ENCODE data around the gene ICAM3. TPM values are rescaled to one million over a fixed set of nuclear protein-coding genes. Genes with fewer than 3 reads are reported as not detected.

The ICAM3 gene
- total RNA-seq, 1 experiment from 2014 or later: 8.3 TPM

DNA sequence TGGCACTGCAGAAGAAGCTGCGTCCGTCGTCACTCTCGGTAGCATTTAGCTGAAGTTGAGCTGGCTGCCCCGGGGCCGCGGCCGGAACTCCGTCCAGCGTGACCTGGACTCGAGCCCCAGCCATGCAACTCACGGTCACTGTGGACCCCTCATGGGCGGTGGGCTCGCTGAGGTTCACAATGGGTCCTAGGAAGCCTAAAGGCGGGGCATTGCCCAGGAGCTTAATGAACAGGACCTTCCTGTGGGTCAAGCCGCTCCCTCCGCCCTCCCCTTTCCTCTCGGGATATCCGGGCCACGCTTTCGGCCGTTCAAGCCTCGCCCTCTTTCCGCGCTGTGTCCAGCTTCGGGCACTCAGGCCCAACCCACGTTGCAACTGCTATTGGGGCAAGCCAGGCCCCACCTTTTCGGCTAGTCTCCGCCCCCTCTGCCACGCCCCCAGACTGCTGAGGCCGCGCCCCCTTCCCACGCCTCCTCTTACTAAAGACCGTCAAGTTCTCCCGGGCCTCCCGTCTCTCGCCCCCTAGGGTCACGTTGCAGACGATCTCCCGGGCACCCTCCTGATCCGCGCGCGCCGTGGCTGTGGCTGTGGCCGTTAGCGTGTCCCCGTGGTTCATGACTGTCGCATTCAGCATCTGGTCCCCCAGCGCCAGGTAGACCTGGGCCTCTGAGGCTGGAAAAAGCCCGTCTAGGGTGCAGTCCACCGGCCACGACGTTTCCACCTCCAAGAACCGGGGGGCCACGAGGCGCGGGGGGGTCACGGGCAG lies 4.7 kb downstream of the ICAM3 start (continued):
- TF ChIP-seq, protein P1, sequence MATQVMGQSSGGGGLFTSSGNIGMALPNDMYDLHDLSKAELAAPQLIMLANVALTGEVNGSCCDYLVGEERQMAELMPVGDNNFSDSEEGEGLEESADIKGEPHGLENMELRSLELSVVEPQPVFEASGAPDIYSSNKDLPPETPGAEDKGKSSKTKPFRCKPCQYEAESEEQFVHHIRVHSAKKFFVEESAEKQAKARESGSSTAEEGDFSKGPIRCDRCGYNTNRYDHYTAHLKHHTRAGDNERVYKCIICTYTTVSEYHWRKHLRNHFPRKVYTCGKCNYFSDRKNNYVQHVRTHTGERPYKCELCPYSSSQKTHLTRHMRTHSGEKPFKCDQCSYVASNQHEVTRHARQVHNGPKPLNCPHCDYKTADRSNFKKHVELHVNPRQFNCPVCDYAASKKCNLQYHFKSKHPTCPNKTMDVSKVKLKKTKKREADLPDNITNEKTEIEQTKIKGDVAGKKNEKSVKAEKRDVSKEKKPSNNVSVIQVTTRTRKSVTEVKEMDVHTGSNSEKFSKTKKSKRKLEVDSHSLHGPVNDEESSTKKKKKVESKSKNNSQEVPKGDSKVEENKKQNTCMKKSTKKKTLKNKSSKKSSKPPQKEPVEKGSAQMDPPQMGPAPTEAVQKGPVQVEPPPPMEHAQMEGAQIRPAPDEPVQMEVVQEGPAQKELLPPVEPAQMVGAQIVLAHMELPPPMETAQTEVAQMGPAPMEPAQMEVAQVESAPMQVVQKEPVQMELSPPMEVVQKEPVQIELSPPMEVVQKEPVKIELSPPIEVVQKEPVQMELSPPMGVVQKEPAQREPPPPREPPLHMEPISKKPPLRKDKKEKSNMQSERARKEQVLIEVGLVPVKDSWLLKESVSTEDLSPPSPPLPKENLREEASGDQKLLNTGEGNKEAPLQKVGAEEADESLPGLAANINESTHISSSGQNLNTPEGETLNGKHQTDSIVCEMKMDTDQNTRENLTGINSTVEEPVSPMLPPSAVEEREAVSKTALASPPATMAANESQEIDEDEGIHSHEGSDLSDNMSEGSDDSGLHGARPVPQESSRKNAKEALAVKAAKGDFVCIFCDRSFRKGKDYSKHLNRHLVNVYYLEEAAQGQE (IDR thresholded peaks at IDR 0.05; ENCODE audit: low read depth): no peak
- TF ChIP-seq ELF1 (IDR thresholded peaks at IDR 0.05; ENCODE audit: borderline replicate concordance, low read depth) (no peak), CBX3 (IDR thresholded peaks at IDR 0.05; ENCODE audit: low read depth) (no peak), ZFX (IDR thresholded peaks at IDR 0.05) (no peak), POLR2A (IDR thresholded peaks at IDR 0.05; ENCODE audit: borderline replicate concordance, extremely low read depth, insufficient read depth, insufficient read length) (no peak), ZNF274 (IDR thresholded peaks at IDR 0.05; ENCODE audit: low read depth, low read length) (no peak), RAD21 (IDR thresholded peaks at IDR 0.05; ENCODE audit: low read depth) (no peak), EZH2phosphoT487 (IDR thresholded peaks at IDR 0.05; ENCODE audit: borderline replicate concordance) (no peak)
- TF ChIP-seq, protein P2, sequence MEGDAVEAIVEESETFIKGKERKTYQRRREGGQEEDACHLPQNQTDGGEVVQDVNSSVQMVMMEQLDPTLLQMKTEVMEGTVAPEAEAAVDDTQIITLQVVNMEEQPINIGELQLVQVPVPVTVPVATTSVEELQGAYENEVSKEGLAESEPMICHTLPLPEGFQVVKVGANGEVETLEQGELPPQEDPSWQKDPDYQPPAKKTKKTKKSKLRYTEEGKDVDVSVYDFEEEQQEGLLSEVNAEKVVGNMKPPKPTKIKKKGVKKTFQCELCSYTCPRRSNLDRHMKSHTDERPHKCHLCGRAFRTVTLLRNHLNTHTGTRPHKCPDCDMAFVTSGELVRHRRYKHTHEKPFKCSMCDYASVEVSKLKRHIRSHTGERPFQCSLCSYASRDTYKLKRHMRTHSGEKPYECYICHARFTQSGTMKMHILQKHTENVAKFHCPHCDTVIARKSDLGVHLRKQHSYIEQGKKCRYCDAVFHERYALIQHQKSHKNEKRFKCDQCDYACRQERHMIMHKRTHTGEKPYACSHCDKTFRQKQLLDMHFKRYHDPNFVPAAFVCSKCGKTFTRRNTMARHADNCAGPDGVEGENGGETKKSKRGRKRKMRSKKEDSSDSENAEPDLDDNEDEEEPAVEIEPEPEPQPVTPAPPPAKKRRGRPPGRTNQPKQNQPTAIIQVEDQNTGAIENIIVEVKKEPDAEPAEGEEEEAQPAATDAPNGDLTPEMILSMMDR (IDR thresholded peaks at IDR 0.05 in 2 of 3, conservative IDR thresholded peaks at IDR 0.05 in 1 of 3; ENCODE audit: borderline replicate concordance in 1 of 3, insufficient read depth in 1 of 3, low read depth in 2 of 3, low read length in 2 of 3): peak in 2 of 3 experiments; percentile 7 to 20; a peak in 1 of 6 replicates
